Ascending aorta (tissue), 2 donors: ENCODE data around the gene NPTX1. TPM values are rescaled to one million over a fixed set of nuclear protein-coding genes. Genes with fewer than 3 reads are reported as not detected.

Experiments
- DNase-seq, 2 donors: peaks; one replicate each; pipeline ENCODE4 v3.0.0-alpha.2; 2019; ENCODE audit warnings: low spot score in 2 of 2
- H3K27ac ChIP-seq, 2 donors: fragments of 200-600 bp; sonication (generic); one replicate each; pipeline ENCODE4 v1.5.1; 2016 to 2017; ENCODE audit warnings: mild to moderate bottlenecking in 1 of 2
- H3K27me3 ChIP-seq: fragments of 200-600 bp; sonication (generic); one replicate; pipeline ENCODE4 v1.5.1; 2017
- H3K36me3 ChIP-seq, 2 donors: fragments of 200-600 bp; sonication (generic); one replicate each; pipeline ENCODE4 v1.5.1; 2016
- H3K4me1 ChIP-seq, 2 donors: fragments of 200-600 bp; sonication (generic); one replicate each; pipeline ENCODE4 v1.5.1; 2016 to 2017; ENCODE audit warnings: mild to moderate bottlenecking in 1 of 2
- H3K4me3 ChIP-seq, 2 donors: fragments of 200-600 bp; sonication (generic); one replicate each; pipeline ENCODE4 v1.5.1; 2016 to 2017; ENCODE audit warnings: mild to moderate bottlenecking in 1 of 2
- H3K9me3 ChIP-seq, 2 donors: fragments of 200-600 bp; sonication (generic); one replicate each; pipeline ENCODE4 v1.5.1; 2016
- CTCF ChIP-seq, 3 experiments: fragments of 200-600 bp in 2 of 3; fragments of 450-650 bp in 1 of 3; sonication (generic) in 2 of 3; IDR thresholded peaks; one replicate each; pipeline ENCODE4 v1.5.1; 2016 to 2019; ENCODE audit warnings: antibody characterized with exemption in 3 of 3, mild to moderate bottlenecking in 1 of 3, moderate library complexity in 1 of 3
- intact Hi-C: fragments of 100-400 bp; cut with DNase I; formaldehyde crosslinking; loops from one replicate; pipeline ENCODE4 v1.15.1; 2023
- total RNA-seq: library from RNA; depleted of rRNA; stranded (reverse); fragments of >200 nt; gene quantifications from one replicate; pipeline ENCODE4 v1.1.0, GENCODE V29; 2016

Gene NPTX1
- total RNA-seq, 1 donor from 2014 or later: not detected

GRCh38 chr17:80455784-80456183, 20.6 kb downstream of the NPTX1 start:
- H3K36me3 ChIP-seq: no peaks in the 10 kb centered on the region
- TF ChIP-seq CTCF (IDR thresholded peaks at IDR 0.05): no peak
- H3K4me3 ChIP-seq: peak overlapping the region; percentile 71 to 84
- intact Hi-C loops: loop anchor here (1.0 kb wide), 1 partner anchor 579 kb away; no protein-coding TSS in a partner anchor
- no peaks in the 10 kb centered on the region for H3K27me3 ChIP-seq
- DNase-seq: no peak
- H3K27ac ChIP-seq: peak overlapping the region; percentile 96 to 100
- no peaks in the 10 kb centered on the region for H3K9me3 ChIP-seq
- H3K4me1 ChIP-seq: peaks cover 4 to 12% of the 10 kb centered on the region in 2 donors

GRCh38 chr17:80455336-80455710, 21.1 kb downstream of the NPTX1 start:
- intact Hi-C loops: loop anchor here (1.0 kb wide), 1 partner anchor 579 kb away; no protein-coding TSS in a partner anchor
- peaks cover 4 to 14% of the 10 kb centered on the region in 2 donors for H3K4me1 ChIP-seq
- peak overlapping the region; percentile 96 to 100 for H3K27ac ChIP-seq
- H3K4me3 ChIP-seq: peak overlapping the region; percentile 71 to 84
- DNase-seq: peak in 1 of 2 donors; percentile 76
- no peak for TF ChIP-seq CTCF (IDR thresholded peaks at IDR 0.05)
- no peaks in the 10 kb centered on the region for H3K27me3 ChIP-seq
- H3K36me3 ChIP-seq: no peaks in the 10 kb centered on the region
- no peaks in the 10 kb centered on the region for H3K9me3 ChIP-seq

GRCh38 chr17:80454557-80455335, 21.7 kb downstream of the NPTX1 start:
- Histone ChIP-seq H3K27me3 (no peaks in the 10 kb centered on the region), H3K36me3 (no peaks in the 10 kb centered on the region), H3K9me3 (no peaks in the 10 kb centered on the region), H3K4me1 (peaks cover 4 to 17% of the 10 kb centered on the region in 2 donors), H3K4me3 (peak overlapping the region; percentile 71 to 84), H3K27ac (peak overlapping the region; percentile 96 to 100)
- peak in 1 of 3 experiments; percentile 12 for TF ChIP-seq CTCF (IDR thresholded peaks at IDR 0.05)
- DNase-seq: peak; percentile 80 to 97
- intact Hi-C loops: loop anchor here (1.0 kb wide), 2 partner anchors 39 to 580 kb away; partner anchors contain the start of gene ENDOV

- no peak for DNase-seq
- H3K27me3 ChIP-seq: no peaks in the 10 kb centered on the region
Measured at GRCh38 chr17:80453998-80454556, 22.3 kb downstream of the NPTX1 start.

More at GRCh38 chr17:80453998-80454556, 22.3 kb downstream of the NPTX1 start:
- intact Hi-C loops: loop anchor here (1.0 kb wide), 1 partner anchor 39 kb away; the partner anchor contains the start of gene ENDOV
- Histone ChIP-seq H3K4me1 (peaks cover 4 to 18% of the 10 kb centered on the region in 2 donors), H3K27ac (peak overlapping the region; percentile 96 to 100), H3K9me3 (no peaks in the 10 kb centered on the region), H3K4me3 (peak overlapping the region; percentile 71 to 84), H3K36me3 (no peaks in the 10 kb centered on the region)
- TF ChIP-seq CTCF (IDR thresholded peaks at IDR 0.05): no peak
